DND-41 (cell line): Measurements from ENCODE around the gene EBI3.

Experiments
- ATAC-seq: fragments of 200-7000 bp; cut with Tn5 transposase; 3 replicates; pipeline ENCODE4 v1.9.1; 2021; ENCODE audit warnings: low read depth; ENCODE audit not compliant: insufficient read depth
- DNase-seq: peaks from one replicate; pipeline ENCODE4 v3.0.0-alpha.2; 2020
- H2AFZ ChIP-seq: 2 replicates; pipeline ENCODE4 v1.6.0; 2012; ENCODE audit warnings: low read depth, low read length
- H3K27ac ChIP-seq: 2 replicates; pipeline ENCODE4 v1.5.1; 2012; ENCODE audit warnings: low read length, inconsistent platforms
- H3K27me3 ChIP-seq: fragments of 200-600 bp; sonication (generic); 2 replicates; pipeline ENCODE4 v1.6.0; 2012; ENCODE audit warnings: low read length, mild to moderate bottlenecking, inconsistent platforms; ENCODE audit not compliant: insufficient read depth, poor library complexity
- H3K36me3 ChIP-seq: 2 replicates; pipeline ENCODE4 v1.5.1; 2012; ENCODE audit warnings: low read length, inconsistent platforms; ENCODE audit not compliant: insufficient read depth
- H3K4me1 ChIP-seq: 2 replicates; pipeline ENCODE4 v1.5.1; 2012; ENCODE audit warnings: mild to moderate bottlenecking, low read length; ENCODE audit not compliant: insufficient read depth
- H3K4me2 ChIP-seq: 2 replicates; pipeline ENCODE4 v1.6.0; 2012; ENCODE audit warnings: mild to moderate bottlenecking, moderate library complexity, low read length, inconsistent platforms; ENCODE audit not compliant: insufficient read depth
- H3K4me3 ChIP-seq, 2 experiments: fragments of 200-600 bp in 1 of 2; shearing (Covaris generic) in 1 of 2; 2 replicates each; pipeline ENCODE4 v1.5.1; 2012 to 2016; ENCODE audit warnings: inconsistent platforms in 2 of 2, low read length in 2 of 2, mild to moderate bottlenecking in 2 of 2, low read depth in 1 of 2, moderate library complexity in 1 of 2
- H3K79me2 ChIP-seq: 2 replicates; pipeline ENCODE4 v1.6.0; 2012; ENCODE audit warnings: low read length, inconsistent platforms; ENCODE audit not compliant: insufficient read depth
- H3K9ac ChIP-seq: 2 replicates; pipeline ENCODE4 v1.6.0; 2012; ENCODE audit warnings: low read depth, mild to moderate bottlenecking, inconsistent platforms, low read length, moderate library complexity
- H3K9me3 ChIP-seq: 2 replicates; pipeline ENCODE4 v1.5.1; 2012; ENCODE audit warnings: low read length, moderate library complexity, mild to moderate bottlenecking, inconsistent platforms; ENCODE audit not compliant: insufficient read depth, severe bottlenecking
- H4K20me1 ChIP-seq: 2 replicates; pipeline ENCODE4 v1.6.0; 2012; ENCODE audit warnings: low read length; ENCODE audit not compliant: insufficient read depth
- CTCF ChIP-seq: IDR thresholded peaks from 2 replicates; pipeline ENCODE4 v1.5.1; 2012; ENCODE audit warnings: borderline replicate concordance, low read length, moderate library complexity, mild to moderate bottlenecking; ENCODE audit not compliant: poor library complexity, severe bottlenecking; ENCODE audit errors: extremely low read depth
- EZH2 ChIP-seq: IDR thresholded peaks from 3 replicates; pipeline ENCODE4 v1.6.1; 2012; ENCODE audit warnings: borderline replicate concordance, low read depth, mild to moderate bottlenecking, moderate library complexity, low read length, inconsistent platforms; ENCODE audit not compliant: severe bottlenecking

EBI3 gene

GRCh38 chr19:4278010-4278409, 48.7 kb downstream of the EBI3 start:
- no peaks in the 10 kb centered on the region for H3K4me1 ChIP-seq
- no peak for DNase-seq
- no peak overlapping the region for H3K4me3 ChIP-seq
- no peaks in the 10 kb centered on the region for H3K36me3 ChIP-seq
- no peak for TF ChIP-seq CTCF
- TF ChIP-seq EZH2: no peak
- no peaks in the 10 kb centered on the region for H4K20me1 ChIP-seq
- H3K27me3 ChIP-seq: peaks cover 22% of the 10 kb centered on the region
- no peaks in the 10 kb centered on the region for H3K9me3 ChIP-seq
- no peak overlapping the region for H2AFZ ChIP-seq
- H3K27ac ChIP-seq: no peak overlapping the region
- H3K9ac ChIP-seq: no peak overlapping the region
- ATAC-seq: no peak
- no peak overlapping the region for H3K4me2 ChIP-seq
- H3K79me2 ChIP-seq: no peaks in the 10 kb centered on the region

GRCh38 chr19:4278419-4279266, 49.3 kb downstream of the EBI3 start, which contains the start of gene SHD:
Gene SHD (plus strand): TSS chr19:4279266. CDS start chr19:4280064, 798 bp downstream.
- Histone ChIP-seq H3K9ac (no peak within 1 kb of the TSS), H3K4me2 (no peak within 1 kb of the TSS), H3K27me3 (peaks cover 22% of the 10 kb centered on the region), H3K79me2 (no peaks in the 10 kb centered on the region), H2AFZ (no peak within 1 kb of the TSS), H3K27ac (no peak within 1 kb of the TSS), H3K4me1 (no peaks in the 10 kb centered on the region), H4K20me1 (no peaks in the 10 kb centered on the region), H3K9me3 (no peaks in the 10 kb centered on the region), H3K36me3 (no peaks in the 10 kb centered on the region), H3K4me3 (no peak within 1 kb of the TSS)
- ATAC-seq (no peak), DNase-seq (no peak)
- TF ChIP-seq EZH2: no peak
- no peak for TF ChIP-seq CTCF

- H3K4me3 ChIP-seq: no peak overlapping the region
- TF ChIP-seq EZH2 (no peak), CTCF (no peak)
- H2AFZ ChIP-seq: no peak overlapping the region
- H4K20me1 ChIP-seq: no peaks in the 10 kb centered on the region
- no peak for DNase-seq
- no peak for ATAC-seq
- no peaks in the 10 kb centered on the region for H3K79me2 ChIP-seq
- H3K4me2 ChIP-seq: no peak overlapping the region
- H3K9ac ChIP-seq: no peak overlapping the region
- H3K9me3 ChIP-seq: no peaks in the 10 kb centered on the region
- peaks cover 22% of the 10 kb centered on the region for H3K27me3 ChIP-seq
- H3K4me1 ChIP-seq: no peaks in the 10 kb centered on the region
- H3K36me3 ChIP-seq: no peaks in the 10 kb centered on the region
- H3K27ac ChIP-seq: no peak overlapping the region
Observed at GRCh38 chr19:4279267-4279529, 49.9 kb downstream of the EBI3 start.
